Activated CD4-positive, alpha-beta T cell treated with anti-CD3 and anti-CD28 coated beads, Interleukin-2, amount 10 ng/mL, durations not matched to agents 24 days and 14 days (primary cell): ENCODE results near the gene RIPK3. TPM values are rescaled to one million over a fixed set of nuclear protein-coding genes. Genes with fewer than 3 reads are reported as not detected.
"Not testable (repeated sequence)": the region's sequence is repeated elsewhere in the genome, so short reads cannot be mapped to it uniquely, and the experiment has no call there.

Experiments used
- DNase-seq: peaks from one replicate; pipeline ENCODE4 v3.0.0; 2022
- H3K27ac Mint-ChIP-seq: one replicate; pipeline ENCODE4 v1.8.0; 2022; ENCODE audit warnings: mild to moderate bottlenecking, mixed read lengths
- H3K27me3 Mint-ChIP-seq: one replicate; pipeline ENCODE4 v1.8.0; 2022; ENCODE audit warnings: mixed read lengths
- H3K36me3 Mint-ChIP-seq: one replicate; pipeline ENCODE4 v1.8.0; 2022; ENCODE audit warnings: low read depth, mild to moderate bottlenecking, mixed read lengths
- H3K4me1 Mint-ChIP-seq: one replicate; pipeline ENCODE4 v1.8.0; 2021; ENCODE audit warnings: mixed read lengths
- H3K4me3 Mint-ChIP-seq: one replicate; pipeline ENCODE4 v1.8.0; 2022; ENCODE audit warnings: mild to moderate bottlenecking, moderate library complexity, mixed read lengths
- H3K9me3 Mint-ChIP-seq: one replicate; pipeline ENCODE4 v1.8.0; 2021; ENCODE audit warnings: mixed read lengths
- intact Hi-C: fragments of 100-400 bp; cut with micrococcal nuclease; formaldehyde crosslinking; loops from one replicate; pipeline ENCODE4 v1.15.1; 2023
- total RNA-seq: library from RNA; stranded (reverse); gene quantifications from 2 replicates; pipeline ENCODE4 v1.2.3, GENCODE V29; 2022

Gene RIPK3
- total RNA-seq, 1 donor from 2014 or later: 13.9 TPM

DNA sequence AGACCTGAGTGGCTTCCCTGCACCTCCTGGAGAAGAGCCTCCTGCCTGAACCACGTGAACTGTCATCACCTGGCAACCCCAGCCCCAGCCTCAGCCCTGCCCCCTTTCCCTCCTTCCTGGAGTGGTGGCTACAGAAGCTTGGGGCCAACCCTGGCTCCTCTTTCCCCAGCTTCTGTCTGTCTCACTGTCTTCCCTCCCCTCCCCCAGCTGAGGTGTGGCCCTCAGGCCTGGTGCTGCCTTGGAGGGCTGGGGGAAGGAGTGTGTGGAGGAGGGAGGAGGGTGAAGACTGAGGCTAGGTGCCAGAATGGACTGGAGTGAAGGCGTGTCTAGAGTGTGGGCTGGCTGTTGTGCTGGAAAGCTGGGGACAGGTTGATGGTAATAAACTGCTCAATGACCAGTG is 37.9 kb upstream of the RIPK3 start:
- Mint-ChIP-seq H3K4me1 (peaks cover 1% of the 10 kb centered on the region), H3K27me3 (no peaks in the 10 kb centered on the region), H3K9me3 (no peaks in the 10 kb centered on the region), H3K27ac (no peak overlapping the region), H3K36me3 (no peaks in the 10 kb centered on the region), H3K4me3 (no peak overlapping the region)
- DNase-seq: no peak
- intact Hi-C loops: no loop called here

DNA sequence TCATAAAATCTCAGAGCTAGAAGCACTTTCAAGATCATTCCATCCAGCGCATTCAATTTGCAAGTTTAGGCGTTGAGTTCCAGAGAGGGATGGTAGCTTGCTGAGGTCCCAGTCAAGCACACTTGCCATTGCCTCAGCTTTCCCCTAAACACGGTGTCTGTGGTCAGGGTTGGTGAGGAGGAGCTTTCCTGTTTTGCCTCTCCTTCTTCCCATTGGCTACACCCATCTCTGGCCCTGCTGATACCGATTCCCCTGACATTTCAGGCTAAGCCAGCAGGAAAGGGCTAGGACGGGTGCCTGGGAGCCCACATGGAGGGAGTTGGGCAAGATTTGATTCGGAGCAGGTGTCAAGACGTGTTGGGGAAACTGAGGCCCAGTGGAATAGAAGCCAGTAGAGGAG is 37.3 kb upstream of the RIPK3 start:
- DNase-seq: no peak
- Mint-ChIP-seq H3K27ac (no peak overlapping the region), H3K4me3 (no peak overlapping the region), H3K36me3 (no peaks in the 10 kb centered on the region), H3K4me1 (peaks cover 1% of the 10 kb centered on the region), H3K27me3 (peaks cover 2% of the 10 kb centered on the region), H3K9me3 (no peaks in the 10 kb centered on the region)
- intact Hi-C loops: no loop called here

DNA sequence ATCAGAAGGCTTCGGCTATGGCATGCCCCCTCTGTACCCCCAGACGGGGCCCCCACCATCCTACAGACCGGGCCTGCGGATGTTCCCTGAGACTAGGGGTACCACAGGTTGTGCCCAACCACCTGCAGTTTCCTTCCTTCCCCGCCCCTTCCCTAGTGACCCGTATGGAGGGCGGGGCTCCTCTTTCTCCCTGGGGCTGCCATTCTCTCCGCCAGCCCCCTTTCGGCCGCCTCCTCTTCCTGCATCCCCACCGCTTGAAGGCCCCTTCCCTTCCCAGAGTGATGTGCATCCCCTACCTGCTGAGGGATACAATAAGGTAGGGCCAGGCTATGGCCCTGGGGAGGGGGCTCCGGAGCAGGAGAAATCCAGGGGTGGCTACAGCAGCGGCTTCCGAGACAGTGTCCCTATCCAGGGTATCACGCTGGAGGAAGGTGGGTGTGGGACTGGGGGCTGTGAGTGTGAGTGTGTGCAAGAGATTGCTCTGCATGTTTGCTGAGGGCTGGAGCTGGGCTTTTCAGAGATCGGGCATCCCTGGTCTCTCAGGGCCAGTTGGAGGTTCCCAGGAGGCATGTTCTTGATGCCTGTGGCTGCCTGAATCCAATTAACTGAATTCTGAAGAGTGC is 36.8 kb upstream of the RIPK3 start:
- intact Hi-C loops: no loop called here
- peaks cover 5% of the 10 kb centered on the region for H3K27me3 Mint-ChIP-seq
- H3K4me3 Mint-ChIP-seq: no peak overlapping the region
- no peak for DNase-seq
- H3K27ac Mint-ChIP-seq: no peak overlapping the region
- peaks cover 1% of the 10 kb centered on the region for H3K4me1 Mint-ChIP-seq
- no peaks in the 10 kb centered on the region for H3K9me3 Mint-ChIP-seq
- H3K36me3 Mint-ChIP-seq: no peaks in the 10 kb centered on the region

DNA sequence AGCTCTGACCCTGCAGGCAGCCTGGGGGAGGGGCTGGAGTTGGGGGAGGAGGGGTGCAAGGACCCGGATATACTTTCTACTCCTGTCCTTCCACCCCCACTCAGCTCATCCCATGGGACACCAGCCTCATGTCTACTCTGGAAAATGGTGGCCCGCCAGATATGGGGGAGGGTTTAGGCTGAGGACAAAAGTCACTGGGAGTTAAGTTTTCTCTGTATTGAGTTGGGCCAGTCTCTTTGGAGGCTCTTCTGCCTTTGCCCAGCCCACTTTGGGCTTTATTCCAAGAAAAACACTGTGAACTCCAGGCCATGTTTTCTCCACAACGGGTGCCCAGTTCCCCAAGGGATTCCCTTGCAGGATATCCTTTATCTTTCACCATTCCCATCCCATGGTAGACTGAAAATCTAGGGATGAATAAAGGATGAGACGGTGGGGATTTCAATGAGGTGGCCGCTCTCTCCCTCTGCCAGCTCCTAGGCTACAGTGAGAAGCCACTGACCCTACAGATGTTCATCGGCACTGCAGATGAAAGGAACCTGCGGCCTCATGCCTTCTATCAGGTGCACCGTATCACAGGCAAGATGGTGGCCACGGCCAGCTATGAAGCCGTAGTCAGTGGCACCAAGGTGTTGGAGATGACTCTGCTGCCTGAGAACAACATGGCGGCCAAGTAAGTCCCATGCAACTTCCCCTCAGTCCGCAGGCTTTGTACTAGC is 33.1 kb upstream of the RIPK3 start:
- DNase-seq: no peak
- H3K27ac Mint-ChIP-seq: no peak overlapping the region
- intact Hi-C loops: no loop called here
- peaks cover 31% of the 10 kb centered on the region for H3K27me3 Mint-ChIP-seq
- no peak overlapping the region for H3K4me3 Mint-ChIP-seq
- H3K4me1 Mint-ChIP-seq: no peaks in the 10 kb centered on the region
- no peaks in the 10 kb centered on the region for H3K36me3 Mint-ChIP-seq
- no peaks in the 10 kb centered on the region for H3K9me3 Mint-ChIP-seq

DNA sequence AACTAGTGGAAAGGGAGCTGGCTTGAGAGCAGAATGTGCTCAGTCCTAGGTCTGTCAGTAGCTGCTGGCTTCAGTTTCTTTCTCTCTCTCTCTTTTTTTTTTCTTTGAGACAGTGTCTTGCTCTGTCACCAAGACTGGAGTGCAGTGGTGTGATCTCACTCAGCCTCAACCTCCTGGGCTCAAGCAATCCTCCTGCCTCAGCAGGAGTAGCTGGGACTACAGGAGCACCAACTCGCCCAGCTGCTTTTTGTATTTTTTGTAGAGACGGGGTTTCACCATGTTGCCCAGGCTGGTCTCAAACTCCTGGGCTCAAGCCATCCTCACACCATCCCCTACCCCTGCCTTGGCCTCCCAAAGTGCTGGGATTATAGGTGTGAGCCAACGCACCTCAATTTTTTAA is 31.8 kb upstream of the RIPK3 start:
- H3K4me1 Mint-ChIP-seq, H3K9me3 Mint-ChIP-seq, H3K27ac Mint-ChIP-seq, intact Hi-C loops, H3K4me3 Mint-ChIP-seq, H3K36me3 Mint-ChIP-seq, DNase-seq: not testable (repeated sequence)
- H3K27me3 Mint-ChIP-seq: peaks cover 43% of the 10 kb centered on the region

DNA sequence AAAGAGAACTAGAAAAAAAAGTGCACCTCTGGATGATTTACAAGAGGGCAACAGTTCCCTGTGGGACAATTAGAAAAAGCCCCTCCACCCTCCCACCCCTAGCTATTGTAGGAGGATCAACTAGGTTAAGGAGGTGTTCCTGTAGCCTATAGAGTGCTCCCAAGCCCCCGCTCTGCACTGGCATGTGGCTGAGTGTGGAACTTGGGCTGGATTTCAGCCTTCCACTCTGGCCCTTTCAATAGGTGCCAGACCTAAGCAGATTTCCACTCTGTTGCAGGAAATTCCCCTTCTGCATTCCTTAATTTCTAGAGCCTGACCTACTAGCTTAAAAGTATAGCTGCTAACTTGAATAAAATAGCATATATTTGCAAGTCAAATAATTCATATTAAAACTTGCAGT is 31.0 kb upstream of the RIPK3 start:
- intact Hi-C loops: no loop called here
- DNase-seq: no peak
- Mint-ChIP-seq H3K4me3 (no peak overlapping the region), H3K27ac (no peak overlapping the region), H3K27me3 (peaks cover 47% of the 10 kb centered on the region), H3K36me3 (no peaks in the 10 kb centered on the region), H3K4me1 (peaks cover 12% of the 10 kb centered on the region), H3K9me3 (no peaks in the 10 kb centered on the region)

DNA sequence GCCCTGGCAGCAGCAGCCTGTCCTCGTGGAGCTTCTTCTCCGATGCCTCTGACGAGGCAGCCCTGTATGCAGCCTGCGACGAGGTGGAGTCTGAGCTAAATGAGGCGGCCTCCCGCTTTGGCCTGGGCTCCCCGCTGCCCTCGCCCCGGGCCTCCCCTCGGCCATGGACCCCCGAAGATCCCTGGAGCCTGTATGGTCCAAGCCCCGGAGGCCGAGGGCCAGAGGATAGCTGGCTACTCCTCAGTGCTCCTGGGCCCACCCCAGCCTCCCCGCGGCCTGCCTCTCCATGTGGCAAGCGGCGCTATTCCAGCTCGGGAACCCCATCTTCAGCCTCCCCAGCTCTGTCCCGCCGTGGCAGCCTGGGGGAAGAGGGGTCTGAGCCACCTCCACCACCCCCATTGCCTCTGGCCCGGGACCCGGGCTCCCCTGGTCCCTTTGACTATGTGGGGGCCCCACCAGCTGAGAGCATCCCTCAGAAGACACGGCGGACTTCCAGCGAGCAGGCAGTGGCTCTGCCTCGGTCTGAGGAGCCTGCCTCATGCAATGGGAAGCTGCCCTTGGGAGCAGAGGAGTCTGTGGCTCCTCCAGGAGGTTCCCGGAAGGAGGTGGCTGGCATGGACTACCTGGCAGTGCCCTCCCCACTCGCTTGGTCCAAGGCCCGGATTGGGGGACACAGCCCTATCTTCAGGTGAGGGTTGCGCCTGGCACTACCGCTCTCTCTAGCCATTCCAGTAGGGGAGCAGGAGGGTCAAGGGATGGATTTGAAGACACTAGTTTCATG is 30.3 kb upstream of the RIPK3 start:
- DNase-seq: no peak
- intact Hi-C loops: no loop called here
- Mint-ChIP-seq H3K4me1 (peaks cover 17% of the 10 kb centered on the region), H3K4me3 (no peak overlapping the region), H3K9me3 (no peaks in the 10 kb centered on the region), H3K27me3 (peaks cover 53% of the 10 kb centered on the region), H3K36me3 (no peaks in the 10 kb centered on the region), H3K27ac (no peak overlapping the region)

DNA sequence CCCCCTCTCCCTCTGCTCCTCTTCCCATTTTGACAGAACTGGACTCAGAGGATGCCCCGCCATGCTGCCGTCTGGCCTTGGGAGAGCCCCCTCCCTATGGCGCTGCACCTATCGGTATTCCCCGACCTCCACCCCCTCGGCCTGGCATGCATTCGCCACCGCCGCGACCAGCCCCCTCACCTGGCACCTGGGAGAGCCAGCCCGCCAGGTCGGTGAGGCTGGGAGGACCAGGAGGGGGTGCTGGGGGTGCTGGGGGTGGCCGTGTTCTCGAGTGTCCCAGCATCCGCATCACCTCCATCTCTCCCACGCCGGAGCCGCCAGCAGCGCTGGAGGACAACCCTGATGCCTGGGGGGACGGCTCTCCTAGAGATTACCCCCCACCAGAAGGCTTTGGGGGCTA is 29.7 kb upstream of the RIPK3 start:
- DNase-seq: no peak
- intact Hi-C loops: no loop called here
- H3K27ac Mint-ChIP-seq: no peak overlapping the region
- H3K9me3 Mint-ChIP-seq: no peaks in the 10 kb centered on the region
- H3K27me3 Mint-ChIP-seq: peaks cover 56% of the 10 kb centered on the region
- H3K4me1 Mint-ChIP-seq: peaks cover 18% of the 10 kb centered on the region
- H3K4me3 Mint-ChIP-seq: peak overlapping the region; percentile 31
- H3K36me3 Mint-ChIP-seq: no peaks in the 10 kb centered on the region

DNA sequence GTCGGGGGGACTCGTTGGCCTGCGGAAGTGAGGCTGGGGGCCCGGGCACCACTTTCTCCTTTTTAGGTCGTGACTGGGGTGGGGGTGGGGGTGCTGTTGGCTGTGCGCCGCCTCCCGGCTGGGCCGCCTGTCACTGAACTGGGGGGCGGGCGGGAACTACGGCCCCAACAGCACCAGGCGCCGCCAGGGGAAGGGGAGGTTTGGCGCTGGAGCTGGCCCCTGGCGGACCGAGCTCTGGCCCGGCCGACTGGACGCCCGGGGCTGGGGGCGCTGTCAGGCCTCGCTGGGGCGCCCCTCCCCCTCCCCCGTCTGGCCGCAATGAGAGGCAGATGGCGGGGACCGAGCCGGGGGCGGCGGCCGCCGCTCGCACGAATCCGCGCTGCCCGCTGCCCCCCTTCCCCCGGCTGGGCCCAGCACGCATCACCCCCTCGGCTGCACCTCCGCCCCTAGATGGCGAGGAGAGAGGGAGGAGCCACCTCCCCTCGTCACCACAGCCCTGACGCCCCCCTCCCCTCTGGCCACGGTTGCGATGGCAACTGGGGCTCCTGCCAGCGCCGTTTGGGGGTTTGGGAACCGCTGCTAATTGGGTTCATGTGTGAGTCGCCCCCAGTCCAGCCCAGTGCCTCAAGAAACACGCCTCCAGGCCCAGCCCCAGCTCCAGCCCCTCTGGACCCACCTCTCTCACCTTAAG is 28.9 kb upstream of the RIPK3 start:
- Mint-ChIP-seq H3K27ac (no peak overlapping the region), H3K36me3 (no peaks in the 10 kb centered on the region), H3K4me1 (peaks cover 18% of the 10 kb centered on the region), H3K4me3 (peak overlapping the region; percentile 47), H3K27me3 (peaks cover 56% of the 10 kb centered on the region), H3K9me3 (no peaks in the 10 kb centered on the region)
- intact Hi-C loops: no loop called here
- DNase-seq: no peak

DNA sequence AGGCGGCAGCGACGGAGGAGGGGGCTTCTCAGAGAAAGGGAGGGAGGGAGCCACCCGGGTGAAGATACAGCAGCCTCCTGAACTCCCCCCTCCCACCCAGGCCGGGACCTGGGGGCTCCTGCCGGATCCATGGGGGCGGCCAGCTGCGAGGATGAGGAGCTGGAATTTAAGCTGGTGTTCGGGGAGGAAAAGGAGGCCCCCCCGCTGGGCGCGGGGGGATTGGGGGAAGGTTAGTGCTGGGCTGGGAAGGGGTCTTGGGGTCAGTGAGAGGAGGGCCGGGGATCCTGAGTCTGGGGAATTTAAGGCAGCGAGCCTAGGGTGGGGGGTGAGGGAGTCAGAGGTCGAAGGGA is 28.4 kb upstream of the RIPK3 start:
- no peaks in the 10 kb centered on the region for H3K36me3 Mint-ChIP-seq
- peaks cover 60% of the 10 kb centered on the region for H3K27me3 Mint-ChIP-seq
- DNase-seq: no peak
- H3K4me3 Mint-ChIP-seq: peak overlapping the region; percentile 47
- no peak overlapping the region for H3K27ac Mint-ChIP-seq
- intact Hi-C loops: no loop called here
- H3K4me1 Mint-ChIP-seq: peaks cover 18% of the 10 kb centered on the region
- no peaks in the 10 kb centered on the region for H3K9me3 Mint-ChIP-seq

DNA sequence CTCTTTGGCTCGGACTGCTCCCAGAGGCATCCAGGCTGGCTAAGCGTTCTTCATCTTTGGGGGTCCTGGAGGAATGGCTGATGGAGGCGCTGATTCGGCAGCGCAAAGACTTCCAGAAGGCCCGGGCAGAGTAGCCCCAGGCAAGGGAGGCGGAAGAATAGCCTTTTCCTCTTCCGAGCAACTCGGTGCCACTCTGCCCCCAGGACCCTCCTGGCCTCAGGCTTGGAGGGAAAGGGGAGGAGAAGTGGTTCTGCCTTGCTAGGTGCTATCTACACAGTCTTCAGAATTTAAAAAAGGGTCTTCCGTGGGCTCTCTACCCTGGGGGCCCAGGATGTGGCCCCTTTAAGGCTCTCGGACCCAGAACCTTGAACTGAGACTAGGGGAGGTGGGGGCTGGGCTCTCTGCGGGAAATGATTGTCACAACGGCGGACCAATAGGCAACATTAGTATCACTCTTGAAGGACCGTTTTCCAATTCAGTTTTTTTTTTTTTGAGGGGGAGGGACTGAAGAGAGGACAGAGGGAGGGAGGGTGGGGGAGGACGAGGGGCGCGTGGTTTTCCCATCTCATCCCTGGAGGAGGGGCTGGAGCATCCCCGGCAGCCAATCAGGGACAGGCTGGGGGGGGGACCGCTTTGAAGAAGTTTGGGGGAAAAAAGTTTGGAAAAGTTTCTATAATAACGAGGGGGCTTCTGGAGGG is 27.9 kb upstream of the RIPK3 start, which contains the start of gene NFATC4:
Gene NFATC4, plus strand, starts transcription at position 671 of the 698 bp plus-strand sequence. CDS start 157 bp downstream, outside the sequence.
- Mint-ChIP-seq H3K36me3 (no peaks in the 10 kb centered on the region), H3K27ac (peak within 1 kb of the TSS; percentile 6), H3K9me3 (no peaks in the 10 kb centered on the region), H3K4me3 (peak within 1 kb of the TSS; percentile 49), H3K27me3 (peaks cover 63% of the 10 kb centered on the region), H3K4me1 (peaks cover 18% of the 10 kb centered on the region)
- intact Hi-C loops: no loop called here
- DNase-seq: no peak

DNA sequence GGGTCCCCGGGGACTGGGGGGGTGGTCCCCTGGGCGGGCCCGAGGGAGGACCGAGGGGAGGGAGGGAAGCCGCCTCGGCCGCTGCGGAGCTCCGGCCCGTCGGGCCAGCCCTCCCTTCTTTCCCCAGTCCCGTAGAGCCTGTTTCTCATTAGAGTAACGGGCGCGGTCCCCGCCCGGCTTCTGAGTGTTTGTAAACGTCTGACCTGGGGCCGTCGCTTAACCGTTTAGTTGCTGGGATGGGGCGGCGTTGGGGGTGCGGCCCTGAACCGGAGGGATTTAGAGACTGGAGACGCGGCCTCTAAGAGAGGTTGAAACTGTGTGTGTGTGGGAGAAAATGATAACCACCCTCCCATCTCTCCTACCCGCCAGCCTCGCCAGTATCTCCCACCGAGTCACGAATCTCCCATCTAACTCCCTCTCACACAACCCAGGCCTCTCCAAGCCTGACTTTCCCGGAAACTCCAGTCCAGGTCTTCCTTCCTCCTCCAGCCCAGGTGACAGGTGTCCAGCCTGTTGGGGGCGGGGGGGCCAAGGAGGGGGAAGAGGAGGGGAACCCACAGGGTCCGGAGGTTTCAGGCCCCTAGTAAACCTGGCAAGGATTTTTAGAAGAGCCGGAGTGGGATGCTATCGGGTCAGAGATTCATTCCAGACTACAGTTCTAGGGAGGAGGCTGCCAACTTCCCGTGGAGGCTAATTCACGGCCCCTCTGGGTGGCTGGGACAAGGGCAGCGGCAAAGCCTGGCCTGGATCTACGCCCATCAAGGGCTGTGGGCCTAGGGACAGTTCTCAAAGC is 27.1 kb upstream of the RIPK3 start:
- H3K4me3 Mint-ChIP-seq: peak overlapping the region; percentile 49
- H3K9me3 Mint-ChIP-seq: no peaks in the 10 kb centered on the region
- H3K4me1 Mint-ChIP-seq: peaks cover 18% of the 10 kb centered on the region
- intact Hi-C loops: no loop called here
- no peaks in the 10 kb centered on the region for H3K36me3 Mint-ChIP-seq
- peaks cover 67% of the 10 kb centered on the region for H3K27me3 Mint-ChIP-seq
- no peak overlapping the region for H3K27ac Mint-ChIP-seq
- DNase-seq: peak; percentile 63

DNA sequence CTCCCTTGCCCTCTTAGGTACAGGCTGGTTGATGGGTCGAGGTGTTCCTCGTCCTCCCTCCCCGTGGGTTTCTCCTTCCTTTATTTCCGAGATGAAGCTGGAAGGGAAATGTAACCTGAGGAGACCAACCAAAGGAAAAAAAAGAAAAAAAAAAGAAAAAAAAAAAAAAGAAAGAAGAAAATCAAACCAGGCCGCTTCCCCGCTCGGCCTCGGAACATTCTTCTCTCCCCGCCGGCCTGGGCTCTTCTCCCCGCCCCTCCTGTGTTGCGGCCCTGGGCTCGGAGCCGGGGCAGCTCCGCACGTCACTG is 26.6 kb upstream of the RIPK3 start:
- no peaks in the 10 kb centered on the region for H3K9me3 Mint-ChIP-seq
- H3K27ac Mint-ChIP-seq: no peak overlapping the region
- intact Hi-C loops: no loop called here
- H3K4me1 Mint-ChIP-seq: peaks cover 18% of the 10 kb centered on the region
- H3K36me3 Mint-ChIP-seq: no peaks in the 10 kb centered on the region
- H3K4me3 Mint-ChIP-seq: no peak overlapping the region
- no peak for DNase-seq
- peaks cover 67% of the 10 kb centered on the region for H3K27me3 Mint-ChIP-seq
